HG03354 (cell line): Measurements from ENCODE around the gene KLF13.
"Not testable (repeated sequence)": the region's sequence is repeated elsewhere in the genome, so short reads cannot be mapped to it uniquely, and the experiment has no call there.

Experiments
- ATAC-seq: cut with Tn5 transposase; IDR thresholded peaks from one replicate; pipeline ENCODE4 v1.9.1; 2021; ENCODE audit warnings: mild to moderate bottlenecking; ENCODE audit not compliant: unreplicated experiment, poor library complexity, severe bottlenecking

KLF13 gene

GRCh38 chr15:31356097-31356496 lies 29.5 kb downstream of the KLF13 start:
- not testable (repeated sequence) for ATAC-seq

- no peak for ATAC-seq
Measured at GRCh38 chr15:31357148-31357547, 30.5 kb downstream of the KLF13 start.

DNA sequence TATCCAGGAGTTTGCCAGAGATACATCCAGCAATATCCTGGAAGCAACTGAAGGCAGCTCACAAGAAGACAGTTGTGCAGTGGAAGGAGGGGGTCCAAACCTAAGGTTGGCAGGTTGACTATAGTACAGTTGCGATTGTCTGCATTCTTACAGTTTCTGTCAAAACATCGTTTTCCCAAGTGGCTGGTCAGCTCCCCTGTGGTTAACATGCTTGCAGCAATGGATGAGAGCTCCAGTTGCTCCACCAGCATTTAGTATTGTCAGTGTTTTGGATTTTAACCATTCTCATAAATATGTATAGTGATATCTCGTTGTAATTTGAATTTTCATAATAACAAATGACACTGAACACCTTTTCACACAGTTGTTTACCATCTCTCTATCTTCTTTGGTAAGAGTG lies 31.5 kb downstream of the KLF13 start:
- ATAC-seq = no peak

DNA sequence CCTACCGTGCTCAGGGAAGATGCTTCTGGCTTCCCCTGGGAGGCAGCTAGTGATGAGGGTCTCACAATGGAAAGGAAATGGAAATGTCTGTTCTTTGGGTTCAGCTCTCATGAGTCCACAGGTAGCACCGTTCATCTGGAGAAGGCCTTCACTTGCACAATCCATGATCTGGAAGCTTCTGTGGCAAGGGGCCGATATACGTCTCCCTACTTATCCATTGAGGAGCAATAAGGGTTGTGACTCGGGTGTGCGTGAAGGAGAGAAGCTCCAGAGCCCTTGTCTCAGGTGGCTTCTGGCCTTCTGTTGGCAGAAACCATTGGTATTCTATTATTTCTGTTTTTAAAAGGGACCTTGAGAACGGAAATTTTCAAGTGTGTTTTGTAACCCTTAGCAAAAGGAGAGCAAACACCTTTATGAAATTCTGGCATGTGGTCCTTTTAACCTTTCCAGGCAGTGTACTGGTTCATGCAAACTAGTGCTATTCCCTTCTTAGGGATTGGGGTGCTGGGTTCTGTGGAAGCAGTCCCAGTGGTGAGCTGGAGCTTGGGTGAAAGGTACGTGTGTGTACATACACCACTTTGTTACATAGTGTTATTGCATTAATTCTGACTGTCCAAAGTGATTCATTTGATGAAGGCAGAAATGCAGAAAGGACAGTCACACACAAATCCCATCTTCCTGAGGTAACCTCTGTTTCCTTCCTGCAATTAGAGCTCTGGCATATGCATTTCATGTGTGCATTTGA lies 32.5 kb downstream of the KLF13 start:
- no peak for ATAC-seq

DNA sequence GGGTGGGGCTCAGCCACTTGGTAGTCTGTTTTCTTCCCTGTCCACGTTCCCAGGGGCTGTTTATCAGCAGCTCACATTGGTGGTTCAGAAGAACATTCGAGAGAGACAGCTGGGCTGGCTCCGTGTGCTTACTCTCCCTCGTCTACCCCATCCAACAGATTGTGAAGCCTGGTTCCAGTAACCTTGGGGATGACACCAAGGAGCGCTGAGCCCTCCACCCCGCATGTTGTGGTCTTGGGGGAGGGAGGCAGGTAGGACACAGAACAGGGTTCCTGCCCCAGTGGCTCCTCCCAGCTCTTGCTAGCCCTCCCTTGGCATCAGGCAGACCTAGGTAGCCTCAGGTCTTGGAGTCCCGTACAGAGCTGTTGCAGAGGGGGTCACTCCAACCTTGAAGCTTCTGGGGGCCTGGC lies 33.1 kb downstream of the KLF13 start:
- no peak for ATAC-seq

DNA sequence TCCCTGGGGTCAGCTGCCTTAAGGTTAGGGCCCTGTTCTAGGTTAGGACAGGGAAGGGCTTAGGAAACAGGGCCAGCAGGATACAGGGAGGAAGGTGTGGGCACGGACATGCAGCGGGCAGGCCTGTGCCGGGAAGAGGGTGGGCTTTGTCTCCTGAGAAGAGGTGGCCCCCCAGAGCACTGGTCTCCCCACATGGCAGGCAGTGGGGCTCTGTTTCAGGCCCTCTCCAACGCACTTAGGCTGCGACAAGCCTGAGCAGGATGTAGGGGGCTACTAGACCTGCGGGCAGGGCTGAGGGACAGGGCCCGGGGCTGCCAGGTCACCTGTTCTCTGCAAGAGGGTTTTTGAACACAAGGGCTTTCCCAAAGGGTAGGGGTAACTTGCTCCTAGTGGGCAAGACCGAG lies 33.5 kb downstream of the KLF13 start:
- ATAC-seq = no peak

- peak; percentile 79 for ATAC-seq
Measured at GRCh38 chr15:31360843-31361763, 34.5 kb downstream of the KLF13 start.

- no peak for ATAC-seq
Measured at GRCh38 chr15:31361764-31362515, 35.3 kb downstream of the KLF13 start.

GRCh38 chr15:31362886-31363285 lies 36.3 kb downstream of the KLF13 start:
- no peak for ATAC-seq

GRCh38 chr15:31364301-31365031 lies 37.8 kb downstream of the KLF13 start:
- ATAC-seq = no peak

GRCh38 chr15:31365032-31365654 lies 38.5 kb downstream of the KLF13 start:
- ATAC-seq = no peak

DNA sequence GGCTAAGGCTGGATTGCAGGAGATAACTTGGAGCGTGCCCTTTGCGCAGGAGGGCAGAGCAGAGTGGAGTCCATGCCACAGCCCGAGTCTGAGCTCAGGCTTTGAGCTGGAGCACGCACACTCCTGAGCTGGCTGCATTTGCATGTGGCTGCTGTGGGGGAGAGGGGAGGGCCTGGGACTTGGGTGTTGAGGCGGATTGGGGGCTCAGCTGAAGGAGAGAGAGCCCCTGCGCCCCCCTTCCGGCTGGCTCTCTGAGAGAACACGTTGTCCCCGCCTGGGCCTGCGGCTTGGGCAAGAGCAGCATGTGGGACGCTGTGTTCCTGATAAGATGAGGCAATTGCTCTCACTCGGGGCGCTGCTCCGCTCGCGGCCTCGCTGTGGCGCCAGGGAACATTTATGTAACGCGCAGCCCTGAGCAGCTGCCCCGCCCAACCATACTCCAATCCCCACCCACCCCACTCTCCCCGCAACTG lies 39.1 kb downstream of the KLF13 start:
- ATAC-seq = peak; percentile 43

DNA sequence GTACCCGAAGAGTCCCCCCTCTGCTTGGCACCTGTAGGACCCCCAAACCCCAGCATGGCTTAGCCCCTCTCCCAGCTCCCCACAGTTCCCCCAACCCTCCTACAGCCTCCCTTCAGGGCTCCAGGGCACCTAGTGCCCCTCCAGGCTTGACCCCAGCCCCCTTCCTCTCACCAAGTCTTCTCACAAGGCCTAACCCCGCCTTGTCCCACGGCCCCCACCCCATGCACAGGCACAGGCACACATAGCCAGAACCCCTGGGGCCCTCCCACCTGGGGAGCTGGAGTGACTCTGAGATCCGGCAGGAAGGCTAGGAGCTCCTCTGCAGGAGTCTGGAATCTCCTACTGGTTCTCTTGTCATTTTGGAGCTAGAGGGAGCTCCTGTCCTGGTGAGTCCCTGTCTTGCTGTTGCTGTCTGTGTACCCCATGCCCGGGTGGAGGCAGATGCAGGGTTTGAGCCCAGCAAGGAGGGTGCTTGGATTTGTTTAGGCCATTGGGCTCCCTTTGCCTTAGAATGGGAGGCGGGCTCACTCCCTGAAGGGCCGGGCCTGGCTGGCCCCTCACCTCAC lies 39.6 kb downstream of the KLF13 start:
- no peak for ATAC-seq

DNA sequence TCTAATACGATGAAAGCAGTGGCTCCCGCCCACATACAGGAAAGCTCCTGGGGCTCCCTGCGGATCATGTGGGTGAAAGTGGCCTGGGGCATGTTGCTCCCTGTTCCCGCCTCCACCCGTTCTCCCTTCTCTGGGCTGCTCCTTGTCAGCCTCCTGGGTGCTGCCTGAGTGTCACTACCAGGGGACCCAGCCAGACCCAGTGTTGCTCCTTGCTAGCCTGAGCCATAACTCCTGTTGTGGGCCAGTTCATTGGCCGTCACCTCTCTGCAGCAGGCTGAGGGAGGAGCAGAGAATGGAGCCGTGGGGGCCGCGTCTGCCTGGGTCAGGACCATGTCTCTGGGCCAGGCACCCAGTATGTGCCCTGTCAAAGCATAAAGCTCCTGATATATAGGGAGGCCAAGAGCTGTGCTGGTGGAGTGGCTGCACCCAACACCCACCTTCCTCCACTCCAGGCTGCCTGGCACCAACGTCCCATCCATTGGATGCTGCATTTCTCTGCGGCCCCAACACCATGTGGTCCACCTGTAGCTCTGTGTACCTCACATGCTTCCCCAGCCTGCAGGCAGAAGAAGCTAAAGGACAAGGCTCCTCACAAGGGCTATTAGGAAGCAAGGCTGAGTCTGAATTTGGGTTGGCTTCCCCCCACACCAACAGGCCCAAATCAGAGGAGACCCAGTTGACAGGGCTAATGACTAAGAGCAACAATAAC lies 40.5 kb downstream of the KLF13 start:
- peak; percentile 4 for ATAC-seq

- peak; percentile 39 for ATAC-seq
Measured at GRCh38 chr15:31367730-31368344, 41.2 kb downstream of the KLF13 start.

- ATAC-seq = no peak
Measured at GRCh38 chr15:31369727-31370126, 43.1 kb downstream of the KLF13 start.

GRCh38 chr15:31371520-31372240 lies 45.0 kb downstream of the KLF13 start:
- ATAC-seq = no peak
